SK-N-SH (cell line): ENCODE data around the gene RAPGEF3. TPM values are rescaled to one million over a fixed set of nuclear protein-coding genes. Genes with fewer than 3 reads are reported as not detected.

Source experiments
- CTCF ChIA-PET: fragments of 300-600, 350-600 bp; formaldehyde crosslinking; extraction: SDS; loops from one replicate; lab custom pipeline; 2021; lab: Yijun Ruan, JAX
- POLR2A ChIA-PET: fragments of 350-600 bp; sonication (Branson Sonifier 250); formaldehyde crosslinking; extraction: SDS; loops from one replicate; lab custom pipeline; 2020; ENCODE audit warnings: antibody characterized with exemption, inconsistent platforms; lab: Yijun Ruan, JAX
- DNase-seq: peaks from one replicate; pipeline ENCODE4 v3.0.0; 2012
- H2AFZ ChIP-seq: fragments of 200-600 bp; sonication (generic); 2 replicates; pipeline ENCODE4 v1.8.1; 2016; ENCODE audit warnings: antibody characterized with exemption, mild to moderate bottlenecking, low read depth
- H3F3A ChIP-seq: fragments of 200-600 bp; sonication (generic); replicated peaks from 2 replicates; pipeline ENCODE3; 2016; ENCODE audit warnings: antibody characterized with exemption, mild to moderate bottlenecking; ENCODE audit not compliant: insufficient read depth
- H3K27ac ChIP-seq, 2 experiments: fragments of 200-500 bp in 1 of 2; fragments of 200-600 bp in 1 of 2; sonication (Bioruptor generic) in 1 of 2; sonication (generic), shearing (Covaris generic) in 1 of 2; 2 replicates each; pipeline versions ENCODE4 v1.5.1 to v1.6.1; 2014 to 2016; ENCODE audit warnings: low read depth in 2 of 2, inconsistent platforms in 1 of 2, low read length in 1 of 2, mild to moderate bottlenecking in 1 of 2, mixed read lengths in 1 of 2
- H3K27me3 ChIP-seq: fragments of 200-600 bp; sonication (generic), shearing (Covaris generic); 2 replicates; pipeline ENCODE4 v1.6.1; 2016; ENCODE audit warnings: mixed run types; ENCODE audit not compliant: insufficient read depth
- H3K36me3 ChIP-seq, 2 experiments: fragments of 200-500 bp in 1 of 2; fragments of 200-600 bp in 1 of 2; sonication (Bioruptor generic) in 1 of 2; sonication (generic) in 1 of 2; replicated peaks in 1 of 2; 2 replicates each; pipeline versions ENCODE3 to v1.5.1; 2014 to 2016; ENCODE audit warnings: low read length in 1 of 2, mild to moderate bottlenecking in 1 of 2; ENCODE audit not compliant: insufficient read depth in 2 of 2, control insufficient read depth in 1 of 2
- H3K4me1 ChIP-seq, 2 experiments: fragments of 200-500 bp in 1 of 2; fragments of 200-600 bp in 1 of 2; sonication (Bioruptor generic) in 1 of 2; sonication (generic), shearing (Covaris generic) in 1 of 2; 2 replicates each; pipeline versions ENCODE4 v1.5.1 to v1.6.1; 2014 to 2016; ENCODE audit warnings: low read depth in 1 of 2, low read length in 1 of 2, mixed run types in 1 of 2; ENCODE audit not compliant: insufficient read depth in 2 of 2, control insufficient read depth in 1 of 2
- H3K4me2 ChIP-seq: fragments of 200-600 bp; sonication (generic), shearing (Covaris generic); 2 replicates; pipeline ENCODE4 v1.6.1; 2017; ENCODE audit warnings: mixed run types
- H3K4me3 ChIP-seq, 2 experiments: fragments of 200-500 bp in 1 of 2; fragments of 200-600 bp in 1 of 2; sonication (Bioruptor generic) in 1 of 2; sonication (generic), shearing (Covaris generic) in 1 of 2; 2 replicates each; pipeline versions ENCODE4 v1.5.1 to v1.8.1; 2014 to 2016; ENCODE audit warnings: low read depth in 2 of 2, inconsistent platforms in 1 of 2, low read length in 1 of 2, mild to moderate bottlenecking in 1 of 2, mixed read lengths in 1 of 2, moderate library complexity in 1 of 2
- H3K79me2 ChIP-seq: fragments of 200-600 bp; sonication (generic); 2 replicates; pipeline ENCODE4 v1.8.1; 2017; ENCODE audit warnings: mild to moderate bottlenecking; ENCODE audit not compliant: insufficient read depth
- H3K9ac ChIP-seq: fragments of 200-600 bp; sonication (generic); 2 replicates; pipeline ENCODE4 v1.6.1; 2017; ENCODE audit warnings: mixed run types
- H3K9me2 ChIP-seq: fragments of 200-600 bp; sonication (generic); 2 replicates; pipeline ENCODE4 v1.6.1; 2017; ENCODE audit warnings: mixed run types
- H3K9me3 ChIP-seq: fragments of 200-600 bp; sonication (generic); 2 replicates; pipeline ENCODE4 v1.6.1; 2017; ENCODE audit warnings: mixed run types, mild to moderate bottlenecking, moderate library complexity
- H4K20me1 ChIP-seq: fragments of 200-600 bp; sonication (generic); 2 replicates; pipeline ENCODE4 v1.6.1; 2017; ENCODE audit warnings: mild to moderate bottlenecking, mixed run types; ENCODE audit not compliant: insufficient read depth
- CHD2 ChIP-seq: fragments of 150-350 bp; IDR thresholded peaks from 2 replicates; pipeline ENCODE4 v1.6.1; 2018; ENCODE audit warnings: low read length; ENCODE audit not compliant: partially characterized antibody
- ELF1 ChIP-seq: IDR thresholded peaks from 2 replicates; pipeline ENCODE4 v1.4.0; 2012
- EP300 ChIP-seq, 2 experiments: IDR thresholded peaks; 2 replicates each; pipeline versions ENCODE4 v1.4.0 to v1.6.1; 2012; ENCODE audit warnings: borderline replicate concordance in 1 of 2, low read depth in 1 of 2, low read length in 1 of 2
- EZH2phosphoT487 ChIP-seq: fragments of 200-600 bp; sonication (generic); IDR thresholded peaks from 2 replicates; pipeline ENCODE4 v1.6.1; 2017; ENCODE audit warnings: low read depth, mixed run types, mild to moderate bottlenecking, antibody characterized with exemption, moderate library complexity, borderline replicate concordance
- FOXM1 ChIP-seq: IDR thresholded peaks from 2 replicates; pipeline ENCODE4 v1.4.0; 2012; ENCODE audit warnings: low read depth, mild to moderate bottlenecking
- GABPA ChIP-seq: IDR thresholded peaks from 2 replicates; pipeline ENCODE4 v1.4.0; 2012; ENCODE audit warnings: low read depth, mild to moderate bottlenecking
- GATA2 ChIP-seq: sonication (generic); formaldehyde crosslinking; IDR thresholded peaks from 2 replicates; pipeline ENCODE4 v1.5.0; 2020; ENCODE audit warnings: mild to moderate bottlenecking, missing genetic modification reagents
- JUND ChIP-seq: IDR thresholded peaks from 2 replicates; pipeline ENCODE4 v1.4.0; 2012
- MEF2A ChIP-seq: IDR thresholded peaks from 2 replicates; pipeline ENCODE4 v1.4.0; 2012; ENCODE audit warnings: low read depth, borderline replicate concordance
- NFIC ChIP-seq: IDR thresholded peaks from 2 replicates; pipeline ENCODE4 v1.4.0; 2012; ENCODE audit warnings: borderline replicate concordance
- NRF1 ChIP-seq: IDR thresholded peaks from 2 replicates; pipeline ENCODE4 v1.6.1; 2012; ENCODE audit warnings: low read depth, mild to moderate bottlenecking, low read length
- POLR2AphosphoS5 ChIP-seq: IDR thresholded peaks from 2 replicates; pipeline ENCODE4 v1.6.1; 2012; ENCODE audit warnings: low read depth, low read length
- RAD21 ChIP-seq: IDR thresholded peaks from 2 replicates; pipeline ENCODE4 v1.6.1; 2012; ENCODE audit warnings: mild to moderate bottlenecking, low read length
- RCOR1 ChIP-seq: fragments of 150-350 bp; IDR thresholded peaks from 2 replicates; pipeline ENCODE4 v1.6.1; 2017; ENCODE audit warnings: antibody characterized with exemption, low read length
- RXRA ChIP-seq: IDR thresholded peaks from 2 replicates; pipeline ENCODE4 v1.4.0; 2012; ENCODE audit warnings: low read depth, mild to moderate bottlenecking, borderline replicate concordance
- TAF1 ChIP-seq: IDR thresholded peaks from 2 replicates; pipeline ENCODE4 v1.6.1; 2012; ENCODE audit warnings: low read depth, mild to moderate bottlenecking, low read length, moderate library complexity, borderline replicate concordance
- TCF12 ChIP-seq: IDR thresholded peaks from 2 replicates; pipeline ENCODE4 v1.4.0; 2012
- WGBS: methylation state at CpG from one replicate; pipeline ENCODE4 v1.1.6; 2017; ENCODE audit warnings: low lambda C conversion rate; 5-methylcytosine and 5-hydroxymethylcytosine counted together
- polyA plus RNA-seq, 3 experiments: library from polyadenylated mRNA; depleted of rRNA; stranded (reverse); fragments of >200 nt; gene quantifications; 2 replicates each; pipeline ENCODE4 v1.2.3, GENCODE V29; 2012
- TF ChIP-seq, protein P1 (sequence below): IDR thresholded peaks from 2 replicates; pipeline ENCODE4; 2012
- TF ChIP-seq, protein P2 (sequence below): IDR thresholded peaks from 2 replicates; pipeline ENCODE4 v1.4.0; 2012; ENCODE audit warnings: low read depth, borderline replicate concordance
- TF ChIP-seq, protein P3 (sequence below): fragments of 150-350 bp; IDR thresholded peaks from 2 replicates; pipeline ENCODE4 v1.6.1; 2017; ENCODE audit warnings: antibody characterized with exemption, low read length, low read depth, borderline replicate concordance

RAPGEF3 gene
- polyA plus RNA-seq, 1 of the 3 experiments (the other 2 are of a cell fraction) = 0.90 TPM

DNA sequence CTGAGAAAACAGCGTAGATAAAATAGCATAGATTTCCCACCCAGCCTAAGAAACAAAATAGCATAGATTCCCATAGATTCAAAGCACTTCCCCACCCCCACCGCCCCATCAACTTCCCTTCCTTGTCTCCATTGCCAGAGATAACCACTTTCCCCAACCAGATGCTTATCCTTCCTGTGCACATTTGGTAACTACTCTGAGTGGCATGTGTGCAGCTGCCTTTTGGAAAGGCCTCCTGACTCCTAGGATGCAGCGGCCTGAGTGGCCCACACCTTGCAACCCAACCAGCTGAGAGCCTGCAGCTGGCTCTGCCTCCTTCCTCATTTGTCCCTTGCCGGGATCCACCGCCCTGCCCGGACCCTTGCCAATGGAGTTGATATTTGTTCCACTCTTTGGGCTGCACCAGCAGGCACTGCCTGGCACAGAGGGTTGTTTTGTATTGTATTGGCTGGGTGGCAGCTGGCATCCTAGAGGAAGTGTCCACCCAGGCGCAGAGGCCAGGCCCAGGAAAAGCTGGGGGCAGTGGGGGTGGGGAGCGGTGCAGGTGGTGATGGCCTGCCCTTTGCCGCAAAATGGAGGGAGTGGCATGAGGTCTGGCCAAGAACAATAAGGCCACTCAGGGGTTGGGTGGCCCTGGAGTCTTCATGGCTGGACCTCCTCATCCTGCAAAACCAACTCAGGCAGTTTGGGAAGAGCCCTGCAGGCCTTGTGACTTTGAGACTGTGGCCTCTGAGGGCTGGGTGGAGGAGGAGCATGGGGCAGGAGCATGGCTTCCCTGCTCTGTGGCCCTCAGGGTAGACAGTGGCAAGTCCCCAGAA lies 19.3 kb upstream of the RAPGEF3 start:
- Histone ChIP-seq H3K9ac (no peak overlapping the region), H3K27ac (peak overlapping the region in 1 of 2 experiments; percentile 79; a peak in 2 of 4 replicates)
- POLR2A ChIA-PET = interaction anchor here (0.7 to 1.7 kb wide), 5 partner anchors 13 to 50 kb away, joined by 3 to 7 read pairs (median 3); partner anchors contain the start of gene RAPGEF3

More for the DNA sequence above, 19.3 kb upstream of the RAPGEF3 start:
- Histone ChIP-seq H3K9me3 (no peaks in the 10 kb centered on the region), H3K4me1 (peaks cover 18 to 50% of the 10 kb centered on the region in 2 experiments; a peak in 3 of 4 replicates), H3K9me2 (no peaks in the 10 kb centered on the region), H4K20me1 (no peaks in the 10 kb centered on the region), H3K4me3 (no peak overlapping the region), H3K79me2 (no peaks in the 10 kb centered on the region), H3F3A (peaks cover 32% of the 10 kb centered on the region), H2AFZ (no peak overlapping the region), H3K36me3 (peaks cover 0 to 4% of the 10 kb centered on the region in 2 experiments), H3K27me3 (no peaks in the 10 kb centered on the region), H3K4me2 (no peak overlapping the region)
- peak; percentile 72 for DNase-seq
- 84% methylated on average over 7 of the region's 9 CpGs for WGBS
- TF ChIP-seq GATA2 = peak; percentile 78
- TF ChIP-seq TCF12 = no peak
- no peak; a peak in 1 of 4 replicates for TF ChIP-seq EP300 (IDR thresholded peaks at IDR 0.05; ENCODE audit: borderline replicate concordance in 1 of 2, low read depth in 1 of 2, low read length in 1 of 2)
- no peak for TF ChIP-seq EZH2phosphoT487
- no peak for TF ChIP-seq NRF1
- no peak for TF ChIP-seq FOXM1
- TF ChIP-seq, protein P1, sequence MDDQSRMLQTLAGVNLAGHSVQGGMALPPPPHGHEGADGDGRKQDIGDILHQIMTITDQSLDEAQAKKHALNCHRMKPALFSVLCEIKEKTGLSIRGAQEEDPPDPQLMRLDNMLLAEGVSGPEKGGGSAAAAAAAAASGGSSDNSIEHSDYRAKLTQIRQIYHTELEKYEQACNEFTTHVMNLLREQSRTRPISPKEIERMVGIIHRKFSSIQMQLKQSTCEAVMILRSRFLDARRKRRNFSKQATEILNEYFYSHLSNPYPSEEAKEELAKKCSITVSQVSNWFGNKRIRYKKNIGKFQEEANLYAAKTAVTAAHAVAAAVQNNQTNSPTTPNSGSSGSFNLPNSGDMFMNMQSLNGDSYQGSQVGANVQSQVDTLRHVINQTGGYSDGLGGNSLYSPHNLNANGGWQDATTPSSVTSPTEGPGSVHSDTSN = no peak
- peak; percentile 79 for TF ChIP-seq CHD2
- no peak for TF ChIP-seq MEF2A
- TF ChIP-seq JUND = no peak
- TF ChIP-seq TAF1 = no peak
- TF ChIP-seq POLR2AphosphoS5 = no peak
- TF ChIP-seq, protein P2, sequence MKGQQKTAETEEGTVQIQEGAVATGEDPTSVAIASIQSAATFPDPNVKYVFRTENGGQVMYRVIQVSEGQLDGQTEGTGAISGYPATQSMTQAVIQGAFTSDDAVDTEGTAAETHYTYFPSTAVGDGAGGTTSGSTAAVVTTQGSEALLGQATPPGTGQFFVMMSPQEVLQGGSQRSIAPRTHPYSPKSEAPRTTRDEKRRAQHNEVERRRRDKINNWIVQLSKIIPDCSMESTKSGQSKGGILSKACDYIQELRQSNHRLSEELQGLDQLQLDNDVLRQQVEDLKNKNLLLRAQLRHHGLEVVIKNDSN = no peak
- TF ChIP-seq ELF1 = no peak
- TF ChIP-seq, protein P3, sequence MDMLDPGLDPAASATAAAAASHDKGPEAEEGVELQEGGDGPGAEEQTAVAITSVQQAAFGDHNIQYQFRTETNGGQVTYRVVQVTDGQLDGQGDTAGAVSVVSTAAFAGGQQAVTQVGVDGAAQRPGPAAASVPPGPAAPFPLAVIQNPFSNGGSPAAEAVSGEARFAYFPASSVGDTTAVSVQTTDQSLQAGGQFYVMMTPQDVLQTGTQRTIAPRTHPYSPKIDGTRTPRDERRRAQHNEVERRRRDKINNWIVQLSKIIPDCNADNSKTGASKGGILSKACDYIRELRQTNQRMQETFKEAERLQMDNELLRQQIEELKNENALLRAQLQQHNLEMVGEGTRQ = no peak
- no peak for TF ChIP-seq RXRA
- TF ChIP-seq GABPA = no peak
- TF ChIP-seq RCOR1 = peak; percentile 41; the same call in 1 of the 2 replicates
- TF ChIP-seq NFIC = no peak
- 0 out of 2 replicates have a peak, but pooled peaks have one; percentile 7 for TF ChIP-seq RAD21
- CTCF ChIA-PET = interaction anchor here (0.7 to 22.9 kb wide), 14 partner anchors 8 to 186 kb away, joined by 3 to 1294 read pairs (median 10); partner anchors contain the start of genes ENDOU, RAPGEF3, RPAP3 and TMEM106C
